PFSK-1 (cell line): ENCODE measurements around the gene FMNL1.

Experiments used
- FOXP2 ChIP-seq: optimal IDR thresholded peaks from 2 replicates; pipeline ENCODE3; 2011; ENCODE audit warnings: borderline replicate concordance, control low read depth, inconsistent platforms; ENCODE audit not compliant: insufficient read depth; ENCODE audit errors: extremely low read length, extremely low read depth
- POLR2AphosphoS5 ChIP-seq: IDR thresholded peaks from 2 replicates; pipeline ENCODE4 v1.6.1; 2012; ENCODE audit warnings: low read depth, mild to moderate bottlenecking, control low read depth, low read length, moderate library complexity
- REST ChIP-seq, 2 experiments: IDR thresholded peaks; 2 replicates each; pipeline versions ENCODE4 v1.6.1 to v1.8.0; 2011 to 2012; ENCODE audit warnings: low read depth in 2 of 2, low read length in 2 of 2, control low read depth in 1 of 2, inconsistent platforms in 1 of 2, mild to moderate bottlenecking in 1 of 2, moderate library complexity in 1 of 2; ENCODE audit not compliant: insufficient read depth in 1 of 2
- SIN3A ChIP-seq: IDR thresholded peaks from 2 replicates; pipeline ENCODE4 v1.6.1; 2012; ENCODE audit warnings: mild to moderate bottlenecking, low read length, moderate library complexity, borderline replicate concordance; ENCODE audit not compliant: insufficient read depth
- TAF1 ChIP-seq: IDR thresholded peaks from 2 replicates; pipeline ENCODE4 v1.6.1; 2012; ENCODE audit warnings: low read length, control low read depth, borderline replicate concordance; ENCODE audit not compliant: insufficient read depth

FMNL1 gene

DNA sequence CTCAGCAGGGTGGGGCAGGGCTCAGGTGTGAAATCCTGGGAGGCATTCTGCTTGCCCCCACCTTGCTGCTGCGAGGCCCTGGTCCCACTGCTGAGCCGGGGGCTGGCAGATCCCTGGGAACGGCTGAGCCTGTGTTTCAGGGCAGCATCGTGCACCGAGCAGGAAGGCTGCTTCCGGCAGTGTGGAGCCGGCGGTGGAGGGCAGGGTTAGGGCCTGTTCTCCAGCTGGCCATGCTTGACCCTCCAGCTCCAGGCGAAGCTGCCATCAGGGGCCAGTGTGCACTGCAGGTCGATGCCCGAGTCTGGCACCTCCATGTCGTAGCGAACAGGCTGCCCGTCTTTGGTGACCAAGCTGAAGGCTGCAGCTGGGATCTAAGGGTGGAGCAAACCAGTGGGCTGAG lies 42.7 kb downstream of the FMNL1 start:
- TF ChIP-seq POLR2AphosphoS5 (no peak), FOXP2 (no peak), TAF1 (no peak), REST (IDR thresholded peaks at IDR 0.05; ENCODE audit: insufficient read depth in 1 of 2, low read depth in 2 of 2, low read length in 2 of 2) (no peak), SIN3A (no peak)

DNA sequence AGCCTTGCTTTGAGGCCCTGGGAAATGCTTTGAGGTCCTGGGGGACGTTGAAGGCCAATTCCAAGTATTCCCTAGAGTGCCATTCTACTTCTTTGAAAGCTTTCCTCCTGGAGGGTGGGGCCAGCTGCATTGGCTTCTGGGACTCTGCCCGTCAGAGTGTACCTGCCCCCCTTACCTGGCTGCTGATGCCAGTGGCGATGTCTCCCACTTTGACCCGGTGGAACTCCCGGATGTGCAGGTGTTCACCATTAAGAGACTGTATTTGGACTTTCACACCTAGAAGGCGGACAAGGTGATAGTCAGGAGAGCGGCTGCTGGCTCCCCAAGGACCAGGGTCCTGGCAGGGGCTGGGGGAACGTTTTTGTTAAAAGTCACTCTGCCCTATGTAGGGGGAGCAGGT lies 43.3 kb downstream of the FMNL1 start:
- TF ChIP-seq REST (IDR thresholded peaks at IDR 0.05; ENCODE audit: insufficient read depth in 1 of 2, low read depth in 2 of 2, low read length in 2 of 2) = no peak
- TF ChIP-seq FOXP2 = no peak
- no peak for TF ChIP-seq POLR2AphosphoS5
- no peak for TF ChIP-seq TAF1
- no peak for TF ChIP-seq SIN3A

GRCh38 chr17:45265821-45266220 lies 44.1 kb downstream of the FMNL1 start:
- TF ChIP-seq SIN3A = no peak
- no peak for TF ChIP-seq REST (IDR thresholded peaks at IDR 0.05; ENCODE audit: insufficient read depth in 1 of 2, low read depth in 2 of 2, low read length in 2 of 2)
- no peak for TF ChIP-seq POLR2AphosphoS5
- TF ChIP-seq FOXP2 = no peak
- no peak for TF ChIP-seq TAF1

- TF ChIP-seq POLR2AphosphoS5 (no peak), FOXP2 (no peak), TAF1 (no peak), REST (IDR thresholded peaks at IDR 0.05; ENCODE audit: insufficient read depth in 1 of 2, low read depth in 2 of 2, low read length in 2 of 2) (no peak), SIN3A (no peak)
These were observed 44.8 kb downstream of the FMNL1 start for GRCh38 chr17:45266372-45266926.
